GM12878 (cell line): Measurements from ENCODE around the gene SPOP. TPM values are rescaled to one million over a fixed set of nuclear protein-coding genes. Genes with fewer than 3 reads are reported as not detected.
A peak's percentile ranks its signal among the peaks of the same experiment; 100 is the strongest.

Experiments used
- ATAC-seq: fragments of 200-7000 bp; cut with Tn5 transposase; 3 replicates; pipeline ENCODE4 v1.9.1; 2020; ENCODE audit warnings: mild to moderate bottlenecking, moderate library complexity
- BruUV-seq: library from RNA; stranded (reverse); fragments of 400-500 nt; replicated peaks from 2 replicates; lab custom pipeline; 2021; lab: Mats Ljungman, UMichigan
- CTCF ChIA-PET: fragments of 300-600 bp; sonication (Branson Sonifier 250); formaldehyde crosslinking; extraction: SDS; loops from one replicate; lab custom pipeline; 2021; ENCODE audit warnings: inconsistent platforms; lab: Yijun Ruan, JAX
- POLR2A ChIA-PET: fragments of 350-600 bp; formaldehyde crosslinking; extraction: SDS; loops from one replicate; lab custom pipeline; 2021; ENCODE audit warnings: inconsistent platforms; lab: Charles Lee
- RAD21 ChIA-PET: fragments of 300-600 bp; sonication (Branson Sonifier 250); formaldehyde crosslinking; loops from one replicate; lab custom pipeline; 2023; ENCODE audit warnings: antibody characterized with exemption; ENCODE audit not compliant: unreplicated experiment; lab: Charles Lee
- SMC1A ChIA-PET: fragments of 300-600 bp; sonication (Branson Sonifier 250); formaldehyde crosslinking; loops from one replicate; lab custom pipeline; 2023; ENCODE audit not compliant: unreplicated experiment, uncharacterized antibody; lab: Charles Lee
- DNase-seq: peaks from one replicate; pipeline ENCODE4 v3.0.0-alpha.2; 2011; ENCODE audit warnings: low read depth, low spot score
- FAIRE-seq: peaks from 3 replicates; lab custom pipeline; 2011; peaks lifted over from hg19 to GRCh38; lab: Jason Lieb, UNC
- H2AFZ ChIP-seq: 2 replicates; pipeline ENCODE4 v1.6.0; 2011; ENCODE audit warnings: low read depth, low read length, control low read depth; ENCODE audit not compliant: control insufficient read depth
- H3K27ac ChIP-seq: 2 replicates; pipeline ENCODE4 v1.5.1; 2011; ENCODE audit warnings: control low read depth; ENCODE audit not compliant: control insufficient read depth, insufficient read depth
- H3K27me3 ChIP-seq, 2 experiments: replicated peaks in 1 of 2; 2 replicates each; pipeline versions ENCODE4 v1.6.0 to v1.6.1; 2011; ENCODE audit warnings: low read length in 1 of 2; ENCODE audit not compliant: control insufficient read depth in 2 of 2, insufficient read depth in 2 of 2
- H3K36me3 ChIP-seq, 2 experiments: 2 replicates each; pipeline ENCODE4 v1.5.1; 2011; ENCODE audit warnings: low read length in 1 of 2; ENCODE audit not compliant: control insufficient read depth in 2 of 2, insufficient read depth in 2 of 2
- H3K4me1 ChIP-seq: 2 replicates; pipeline ENCODE4 v1.6.1; 2011; ENCODE audit warnings: mild to moderate bottlenecking, low read length, moderate library complexity, mixed read lengths; ENCODE audit not compliant: control insufficient read depth, insufficient read depth
- H3K4me2 ChIP-seq: 2 replicates; pipeline ENCODE4 v1.6.0; 2011; ENCODE audit warnings: control low read depth; ENCODE audit not compliant: control insufficient read depth, insufficient read depth
- H3K4me3 ChIP-seq: fragments of 200-600 bp; sonication (generic); 2 replicates; pipeline ENCODE4 v1.5.1; 2016
- H3K79me2 ChIP-seq: 2 replicates; pipeline ENCODE4 v1.6.0; 2011; ENCODE audit warnings: low read length; ENCODE audit not compliant: control insufficient read depth, insufficient read depth
- H3K9ac ChIP-seq: 2 replicates; pipeline ENCODE4 v1.8.0; 2011; ENCODE audit warnings: low read length, control low read depth, mixed read lengths; ENCODE audit not compliant: control insufficient read depth, insufficient read depth
- H3K9me3 ChIP-seq: replicated peaks from 3 replicates; pipeline ENCODE4 v1.5.1; 2011; ENCODE audit warnings: mild to moderate bottlenecking, low read length; ENCODE audit not compliant: control insufficient read depth, insufficient read depth
- H4K20me1 ChIP-seq: 2 replicates; pipeline ENCODE4 v1.6.0; 2011; ENCODE audit not compliant: control insufficient read depth, insufficient read depth
- EED ChIP-seq: sonication (generic); IDR thresholded peaks from 2 replicates; pipeline ENCODE4 v1.6.1; 2016; ENCODE audit warnings: antibody characterized with exemption, low read depth
- PAX5 ChIP-seq: IDR thresholded peaks from 2 replicates; pipeline ENCODE4 v1.6.1; 2011; ENCODE audit warnings: low read depth, low read length, borderline replicate concordance
- SIX5 ChIP-seq: IDR thresholded peaks from 2 replicates; pipeline ENCODE4 v1.6.1; 2011; ENCODE audit warnings: mild to moderate bottlenecking, low read depth, low read length, moderate library complexity; ENCODE audit not compliant: severe bottlenecking
- WGBS: methylation state at CpG from one replicate; pipeline ENCODE4 v1.1.6; 2016; ENCODE audit warnings: low lambda C conversion rate; ENCODE audit not compliant: insufficient replicate concordance, insufficient coverage; ENCODE audit errors: missing lambda C conversion rate; 5-methylcytosine and 5-hydroxymethylcytosine counted together
- in situ Hi-C: fragments of 300-500 bp; cut with MboI; formaldehyde crosslinking; loops from 9 replicates; pipeline ENCODE4 v1.14.3; 2018; ENCODE audit warnings: mixed read lengths
- intact Hi-C: fragments of 100-400 bp; cut with micrococcal nuclease; formaldehyde crosslinking; loops from one replicate; pipeline ENCODE4 v1.14.2; 2022; ENCODE audit not compliant: unreplicated experiment
- polyA plus RNA-seq, 11 experiments: library from polyadenylated mRNA; depleted of rRNA in 4 of 11; unstranded in 6 of 11; stranded (reverse) in 5 of 11; fragments of >200 nt; fragmentation: Nextera tagmentation in 4 of 11; fragmentation: Illumina TruSeq in 1 of 11; extraction: Ambion mirVana in 4 of 11; extraction: Trizol in 1 of 11; gene quantifications; 1 replicate in 1 of 11; 2 replicates in 10 of 11; pipeline versions ENCODE4 v1.2.1 to v1.2.3, GENCODE V29; 2011 to 2016; ENCODE audit warnings: inconsistent platforms in 2 of 11, missing spikeins in 2 of 11, low read depth in 1 of 11
- total RNA-seq, 4 experiments: library from RNA; depleted of rRNA in 3 of 4; stranded (reverse); fragments of >200 nt in 3 of 4; fragmentation: Illumina TruSeq in 1 of 4; extraction: Trizol in 1 of 4; gene quantifications; 2 replicates each; pipeline versions ENCODE4 v1.2.1 to v1.2.3, GENCODE V29; 2013 to 2021
- TF ChIP-seq, protein P1 (sequence below): fragments of 450-650 bp; formaldehyde crosslinking; IDR thresholded peaks from 2 replicates; pipeline ENCODE4 v1.4.0; 2022; ENCODE audit warnings: mild to moderate bottlenecking, moderate library complexity
- TF ChIP-seq, protein P2 (sequence below): IDR thresholded peaks from 2 replicates; pipeline ENCODE4 v1.6.1; 2011; ENCODE audit warnings: borderline replicate concordance, low read depth, mild to moderate bottlenecking, moderate library complexity, mixed read lengths, low read length; ENCODE audit not compliant: insufficient read depth; ENCODE audit errors: extremely low read length

SPOP gene
- total and polyA plus RNA-seq, 10 of the 15 experiments (the other 5 are each of a cell fraction or from before 2014, with no cell fraction given), result 35.1 to 80.4 (median 44.7) TPM

DNA sequence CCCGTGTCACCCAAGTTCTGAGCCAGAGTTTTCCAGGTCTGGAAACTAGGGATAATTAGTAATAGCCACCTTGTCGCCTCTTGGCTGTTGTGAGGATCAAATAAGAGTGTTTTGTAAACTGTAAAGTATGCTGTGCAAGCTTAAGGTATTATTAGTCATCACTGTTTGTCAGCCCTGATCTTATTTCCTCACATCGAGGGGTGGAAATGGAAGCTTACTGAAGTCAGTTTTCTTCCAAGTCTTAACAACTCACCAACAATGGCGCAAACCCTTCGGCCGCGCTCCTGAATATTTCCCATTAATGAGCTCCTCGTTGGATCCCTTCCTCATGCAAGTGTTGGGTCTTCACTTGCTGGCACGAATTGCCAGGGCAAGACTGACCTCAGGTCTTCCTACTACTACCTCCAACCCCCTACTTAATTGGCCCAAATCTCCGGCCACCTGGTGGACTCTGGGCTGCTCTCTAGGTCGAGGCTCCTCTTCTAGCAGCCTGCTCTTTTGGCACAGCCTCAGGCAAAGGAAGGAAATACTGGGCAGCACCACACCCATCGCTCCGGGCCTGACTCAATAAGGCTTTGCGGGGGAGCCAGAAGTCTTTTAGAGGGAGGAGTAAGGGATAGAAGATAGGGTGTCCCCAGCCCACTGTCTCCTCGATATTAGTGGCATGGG lies 30.8 kb upstream of the SPOP start:
- 60% methylated on average over 15 of the region's 15 CpGs for WGBS
- no peak for TF ChIP-seq SIX5
- TF ChIP-seq EED, result no peak
- TF ChIP-seq, protein P1, sequence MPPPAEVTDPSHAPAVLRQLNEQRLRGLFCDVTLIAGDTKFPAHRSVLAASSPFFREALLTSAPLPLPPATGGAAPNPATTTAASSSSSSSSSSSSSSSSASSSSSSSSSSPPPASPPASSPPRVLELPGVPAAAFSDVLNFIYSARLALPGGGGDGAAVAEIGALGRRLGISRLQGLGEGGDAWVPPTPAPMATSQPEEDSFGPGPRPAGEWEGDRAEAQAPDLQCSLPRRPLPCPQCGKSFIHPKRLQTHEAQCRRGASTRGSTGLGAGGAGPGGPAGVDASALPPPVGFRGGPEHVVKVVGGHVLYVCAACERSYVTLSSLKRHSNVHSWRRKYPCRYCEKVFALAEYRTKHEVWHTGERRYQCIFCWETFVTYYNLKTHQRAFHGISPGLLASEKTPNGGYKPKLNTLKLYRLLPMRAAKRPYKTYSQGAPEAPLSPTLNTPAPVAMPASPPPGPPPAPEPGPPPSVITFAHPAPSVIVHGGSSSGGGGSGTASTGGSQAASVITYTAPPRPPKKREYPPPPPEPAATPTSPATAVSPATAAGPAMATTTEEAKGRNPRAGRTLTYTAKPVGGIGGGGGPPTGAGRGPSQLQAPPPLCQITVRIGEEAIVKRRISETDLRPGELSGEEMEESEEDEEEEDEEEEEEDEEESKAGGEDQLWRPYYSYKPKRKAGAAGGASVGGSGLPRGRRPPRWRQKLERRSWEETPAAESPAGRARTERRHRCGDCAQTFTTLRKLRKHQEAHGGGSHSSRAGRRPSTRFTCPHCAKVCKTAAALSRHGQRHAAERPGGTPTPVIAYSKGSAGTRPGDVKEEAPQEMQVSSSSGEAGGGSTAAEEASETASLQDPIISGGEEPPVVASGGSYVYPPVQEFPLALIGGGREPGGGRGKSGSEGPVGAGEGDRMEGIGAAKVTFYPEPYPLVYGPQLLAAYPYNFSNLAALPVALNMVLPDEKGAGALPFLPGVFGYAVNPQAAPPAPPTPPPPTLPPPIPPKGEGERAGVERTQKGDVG (CRISPR knock-in tag), result no peak
- TF ChIP-seq, protein P2, sequence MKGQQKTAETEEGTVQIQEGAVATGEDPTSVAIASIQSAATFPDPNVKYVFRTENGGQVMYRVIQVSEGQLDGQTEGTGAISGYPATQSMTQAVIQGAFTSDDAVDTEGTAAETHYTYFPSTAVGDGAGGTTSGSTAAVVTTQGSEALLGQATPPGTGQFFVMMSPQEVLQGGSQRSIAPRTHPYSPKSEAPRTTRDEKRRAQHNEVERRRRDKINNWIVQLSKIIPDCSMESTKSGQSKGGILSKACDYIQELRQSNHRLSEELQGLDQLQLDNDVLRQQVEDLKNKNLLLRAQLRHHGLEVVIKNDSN, result no peak
- no peak for TF ChIP-seq PAX5
- no peaks in the 10 kb centered on the region for H3K27me3 ChIP-seq
- no peaks in the 10 kb centered on the region for H4K20me1 ChIP-seq
- DNase-seq, result no peak
- H3K9me3 ChIP-seq, result no peaks in the 10 kb centered on the region
- peaks cover 2 to 4% of the 10 kb centered on the region in 2 experiments; a peak in 3 of 4 replicates for H3K36me3 ChIP-seq
- peak overlapping the region; percentile 61; the same call in 1 of the 2 replicates for H3K4me2 ChIP-seq
- no peak for ATAC-seq
- ChIA-PET POLR2A (interaction anchor here (0.6 to 2.6 kb wide), 9 partner anchors 12 to 103 kb away, joined by 3 to 12 read pairs (median 5); partner anchors contain the start of genes FAM117A and KAT7), RAD21 (interaction anchor here (0.9 to 3.0 kb wide), 19 partner anchors 9 to 151 kb away, joined by 3 to 26 read pairs (median 5); partner anchors contain the start of genes FAM117A and KAT7), SMC1A (interaction anchor here (0.7 to 4.3 kb wide), 23 partner anchors 9 to 288 kb away, joined by 3 to 38 read pairs (median 5); partner anchors contain the start of genes FAM117A and KAT7), CTCF (interaction anchor here (0.6 to 5.6 kb wide), 34 partner anchors 9 to 299 kb away, joined by 3 to 71 read pairs (median 6); partner anchors contain the start of genes FAM117A, KAT7 and PHB1)
- intact Hi-C loops, result loop anchor here (1.0 to 10.0 kb wide), 5 partner anchors 32 to 286 kb away; partner anchors contain the start of genes DLX3, FAM117A and KAT7
- H3K9ac ChIP-seq, result no peak overlapping the region; the same call in 1 of the 2 replicates
- 0 out of 2 replicates have a peak overlapping the region, but pooled peaks have one; percentile 20 for H3K27ac ChIP-seq
- H3K79me2 ChIP-seq, result peaks cover 12% of the 10 kb centered on the region
- no peak overlapping the region for H3K4me3 ChIP-seq
- BruUV-seq, result no TSS peak
- FAIRE-seq, result no peak
- 0 out of 2 replicates have a peak, but pooled peaks cover 3% of the 10 kb centered on the region for H3K4me1 ChIP-seq
- peak overlapping the region; percentile 44; the same call in 1 of the 2 replicates for H2AFZ ChIP-seq
- in situ Hi-C loops, result loop anchor here (5.0 to 10.0 kb wide), 2 partner anchors 79 to 286 kb away; partner anchors contain the start of genes DLX3 and KAT7
